ENCODE measurements around the gene JARID2. TPM values are rescaled to one million over a fixed set of nuclear protein-coding genes. Genes with fewer than 3 reads are reported as not detected.

The JARID2 gene
- total RNA-seq, 2 experiments from 2014 or later, result 19.0 to 19.5 TPM

- intact Hi-C loops (cut with micrococcal nuclease; ENCODE audit: unreplicated experiment), result no loop called here
These were observed 133.0 kb downstream of the JARID2 start for GRCh38 chr6:15378866-15379265.

GRCh38 chr6:15380351-15380750 is 134.5 kb downstream of the JARID2 start:
- H3K9me3 ChIP-seq (ENCODE audit: low read length), result no peaks in the 10 kb centered on the region
- H3K4me3 ChIP-seq (ENCODE audit: low read depth, low read length, poor library complexity, severe bottlenecking), result no peak overlapping the region
- intact Hi-C loops (cut with micrococcal nuclease; ENCODE audit: unreplicated experiment), result no loop called here
- no peaks in the 10 kb centered on the region for H3K9me2 ChIP-seq (ENCODE audit: insufficient read depth, low read length)
- TF ChIP-seq EZH2phosphoT487 (IDR thresholded peaks at IDR 0.05; ENCODE audit: borderline replicate concordance, low read depth, low read length) (no peak), CTCF (conservative IDR thresholded peaks at IDR 0.05; ENCODE audit: low read length) (no peak)
- no TSS peak for BruUV-seq (replicated peaks)
- H3K4me1 ChIP-seq (ENCODE audit: insufficient read depth, low read length, poor library complexity, severe bottlenecking), result peaks cover 6% of the 10 kb centered on the region
- no peak overlapping the region for H3K27ac ChIP-seq (ENCODE audit: low read depth, low read length, poor library complexity, severe bottlenecking)
- ChIA-PET CTCF (ENCODE audit: unreplicated experiment) (no interaction called here), POLR2A (interaction anchor here (1.2 kb wide), 1 partner anchor 8 kb away, joined by 5 read pairs; no protein-coding TSS in a partner anchor)
- no peaks in the 10 kb centered on the region for H3K36me3 ChIP-seq (ENCODE audit: insufficient read depth, low read length)
- no peak overlapping the region for H2AFZ ChIP-seq (ENCODE audit: low read length)
- H3K79me2 ChIP-seq (ENCODE audit: insufficient read depth, low read depth, low read length), result no peaks in the 10 kb centered on the region
- DNase-seq (ENCODE audit: low spot score), result no peak
- no peak overlapping the region for H3K4me2 ChIP-seq (ENCODE audit: low read length)
- H4K20me1 ChIP-seq (ENCODE audit: insufficient read depth, low read length), result 0 out of 2 replicates have a peak, but pooled peaks cover 3% of the 10 kb centered on the region

More at GRCh38 chr6:15378866-15379265, 133.0 kb downstream of the JARID2 start:
- Histone ChIP-seq H3K9me3 (ENCODE audit: low read length) (no peaks in the 10 kb centered on the region), H3K27ac (ENCODE audit: low read depth, low read length, poor library complexity, severe bottlenecking) (no peak overlapping the region), H2AFZ (ENCODE audit: low read length) (no peak overlapping the region), H3K4me3 (ENCODE audit: low read depth, low read length, poor library complexity, severe bottlenecking) (no peak overlapping the region), H3K79me2 (ENCODE audit: insufficient read depth, low read depth, low read length) (no peaks in the 10 kb centered on the region), H3K4me1 (ENCODE audit: insufficient read depth, low read length, poor library complexity, severe bottlenecking) (no peaks in the 10 kb centered on the region), H3K4me2 (ENCODE audit: low read length) (no peak overlapping the region), H3K36me3 (ENCODE audit: insufficient read depth, low read length) (no peaks in the 10 kb centered on the region), H4K20me1 (ENCODE audit: insufficient read depth, low read length) (0 out of 2 replicates have a peak, but pooled peaks cover 3% of the 10 kb centered on the region), H3K9me2 (ENCODE audit: insufficient read depth, low read length) (no peaks in the 10 kb centered on the region)
- no peak for TF ChIP-seq CTCF (conservative IDR thresholded peaks at IDR 0.05; ENCODE audit: low read length)
- DNase-seq (ENCODE audit: low spot score), result no peak
- ChIA-PET POLR2A (interaction anchor here (1.2 kb wide), 1 partner anchor 9 kb away, joined by 5 read pairs; no protein-coding TSS in a partner anchor), CTCF (ENCODE audit: unreplicated experiment) (no interaction called here)
- no TSS peak for BruUV-seq (replicated peaks)

- intact Hi-C loops (cut with micrococcal nuclease; ENCODE audit: unreplicated experiment), result no loop called here
- Histone ChIP-seq H3K4me3 (ENCODE audit: low read depth, low read length, poor library complexity, severe bottlenecking) (no peak overlapping the region), H3K4me1 (ENCODE audit: insufficient read depth, low read length, poor library complexity, severe bottlenecking) (peaks cover 6% of the 10 kb centered on the region), H3K79me2 (ENCODE audit: insufficient read depth, low read depth, low read length) (no peaks in the 10 kb centered on the region), H3K9me3 (ENCODE audit: low read length) (no peaks in the 10 kb centered on the region), H3K27ac (ENCODE audit: low read depth, low read length, poor library complexity, severe bottlenecking) (no peak overlapping the region), H3K4me2 (ENCODE audit: low read length) (no peak overlapping the region), H2AFZ (ENCODE audit: low read length) (no peak overlapping the region), H3K36me3 (ENCODE audit: insufficient read depth, low read length) (no peaks in the 10 kb centered on the region), H3K9me2 (ENCODE audit: insufficient read depth, low read length) (no peaks in the 10 kb centered on the region), H4K20me1 (ENCODE audit: insufficient read depth, low read length) (peaks cover 3% of the 10 kb centered on the region; the same call in 1 of the 2 replicates)
- CTCF ChIA-PET (ENCODE audit: unreplicated experiment), result no interaction called here
- TF ChIP-seq EZH2phosphoT487 (IDR thresholded peaks at IDR 0.05; ENCODE audit: borderline replicate concordance, low read depth, low read length) (no peak), CTCF (conservative IDR thresholded peaks at IDR 0.05; ENCODE audit: low read length) (no peak)
- no TSS peak for BruUV-seq (replicated peaks)
- POLR2A ChIA-PET, result no interaction called here
- DNase-seq (ENCODE audit: low spot score), result no peak
These were observed 136.2 kb downstream of the JARID2 start for GRCh38 chr6:15382089-15382488.
